ENCODE data around the gene MARK3. TPM values are rescaled to one million over a fixed set of nuclear protein-coding genes. Genes with fewer than 3 reads are reported as not detected.

The MARK3 gene
- polyA plus RNA-seq, 3 donors, result 29.3 to 163 (median 44.7) TPM

- Mint-ChIP-seq H3K27ac (peak overlapping the region in 2 of 7 donors; percentile 4 to 50), H3K9me3 (no peaks in the 10 kb centered on the region), H3K36me3 (peaks cover 71 to 97% of the 10 kb centered on the region in 2 donors), H3K4me3 (no peak overlapping the region), H3K4me1 (no peaks in the 10 kb centered on the region), H3K27me3 (ENCODE audit: low read depth in 3 of 3) (peaks cover 0 to 3% (median 0%) of the 10 kb centered on the region in 3 donors)
- Histone ChIP-seq H3K9me3 (replicated peaks in 1 of 2; ENCODE audit: control insufficient read depth in 1 of 2, insufficient read depth in 1 of 2, low read length in 2 of 2) (no peaks in the 10 kb centered on the region), H3K4me3 (replicated peaks in 1 of 3; ENCODE audit: low read depth in 2 of 3, low read length in 3 of 3) (no peak overlapping the region), H3K4me1 (ENCODE audit: control insufficient read depth in 1 of 2, insufficient read depth in 2 of 2, low read length in 2 of 2) (no peaks in the 10 kb centered on the region), H3K27me3 (ENCODE audit: control insufficient read depth in 2 of 2, insufficient read depth in 2 of 2, low read length in 2 of 2) (no peaks in the 10 kb centered on the region), H2AFZ (ENCODE audit: insufficient read depth, low read depth, low read length, poor library complexity, severe bottlenecking) (no peak overlapping the region), H3K79me2 (ENCODE audit: insufficient read depth, low read length) (no peaks in the 10 kb centered on the region), H3K36me3 (replicated peaks in 1 of 2; ENCODE audit: control insufficient read depth in 1 of 2, insufficient read depth in 2 of 2, low read length in 2 of 2) (peaks cover 74 to 100% of the 10 kb centered on the region in 2 donors), H3K4me2 (replicated peaks; ENCODE audit: extremely low read depth, low read length, poor library complexity, severe bottlenecking) (no peak overlapping the region), H4K20me1 (ENCODE audit: insufficient read depth, low read length) (peaks cover 44% of the 10 kb centered on the region), H3K9ac (ENCODE audit: insufficient read depth, low read length, poor library complexity, severe bottlenecking) (no peak overlapping the region), H3K27ac (ENCODE audit: low read depth in 1 of 2, low read length in 2 of 2) (no peak overlapping the region)
- WGBS (ENCODE audit: insufficient coverage), result 96% methylated on average over 5 of the region's 5 CpGs
- DNase-seq, result no peak
- no peak for TF ChIP-seq CTCF (IDR thresholded peaks at IDR 0.05)
- intact Hi-C loops (cut with micrococcal nuclease), result no loop called here
Observed at GRCh38 chr14:103472939-103473338, 87.7 kb downstream of the MARK3 start.

GRCh38 chr14:103474893-103475292 lies 89.7 kb downstream of the MARK3 start:
- no peak overlapping the region for H2AFZ ChIP-seq (ENCODE audit: insufficient read depth, low read depth, low read length, poor library complexity, severe bottlenecking)
- no peaks in the 10 kb centered on the region for H3K27me3 ChIP-seq (ENCODE audit: control insufficient read depth in 2 of 2, insufficient read depth in 2 of 2, low read length in 2 of 2)
- intact Hi-C loops (cut with micrococcal nuclease), result no loop called here
- Mint-ChIP-seq H3K4me1 (no peaks in the 10 kb centered on the region), H3K27ac (no peak overlapping the region), H3K36me3 (peaks cover 71 to 95% of the 10 kb centered on the region in 2 donors), H3K4me3 (no peak overlapping the region), H3K27me3 (ENCODE audit: low read depth in 3 of 3) (peaks cover 0 to 3% (median 0%) of the 10 kb centered on the region in 3 donors), H3K9me3 (no peaks in the 10 kb centered on the region)
- 97% methylated on average over 5 of the region's 5 CpGs for WGBS (ENCODE audit: insufficient coverage)
- H3K9me3 ChIP-seq (replicated peaks in 1 of 2; ENCODE audit: control insufficient read depth in 1 of 2, insufficient read depth in 1 of 2, low read length in 2 of 2), result no peaks in the 10 kb centered on the region
- H3K4me2 ChIP-seq (replicated peaks; ENCODE audit: extremely low read depth, low read length, poor library complexity, severe bottlenecking), result no peak overlapping the region
- peaks cover 0 to under 1% of the 10 kb centered on the region in 2 donors for H3K4me1 ChIP-seq (ENCODE audit: control insufficient read depth in 1 of 2, insufficient read depth in 2 of 2, low read length in 2 of 2)
- no peak for TF ChIP-seq CTCF (IDR thresholded peaks at IDR 0.05)
- H3K4me3 ChIP-seq (replicated peaks in 1 of 3; ENCODE audit: low read depth in 2 of 3, low read length in 3 of 3), result no peak overlapping the region
- H3K9ac ChIP-seq (ENCODE audit: insufficient read depth, low read length, poor library complexity, severe bottlenecking), result no peak overlapping the region
- no peak for DNase-seq
- H3K36me3 ChIP-seq (replicated peaks in 1 of 2; ENCODE audit: control insufficient read depth in 1 of 2, insufficient read depth in 2 of 2, low read length in 2 of 2), result peaks cover 74 to 100% of the 10 kb centered on the region in 2 donors
- H3K27ac ChIP-seq (ENCODE audit: low read depth in 1 of 2, low read length in 2 of 2), result no peak overlapping the region
- H3K79me2 ChIP-seq (ENCODE audit: insufficient read depth, low read length), result no peaks in the 10 kb centered on the region
- peaks cover 51% of the 10 kb centered on the region for H4K20me1 ChIP-seq (ENCODE audit: insufficient read depth, low read length)

All from CD14-positive monocyte (primary cell).